ENCODE data around the gene SLC7A7. TPM values are rescaled to one million over a fixed set of nuclear protein-coding genes. Genes with fewer than 3 reads are reported as not detected.
"Not testable (repeated sequence)": the region's sequence is repeated elsewhere in the genome, so short reads cannot be mapped to it uniquely, and the experiment has no call there.

The SLC7A7 gene
- total and polyA plus RNA-seq, 4 donors, result 28.0 to 113 (median 48.2) TPM

DNA sequence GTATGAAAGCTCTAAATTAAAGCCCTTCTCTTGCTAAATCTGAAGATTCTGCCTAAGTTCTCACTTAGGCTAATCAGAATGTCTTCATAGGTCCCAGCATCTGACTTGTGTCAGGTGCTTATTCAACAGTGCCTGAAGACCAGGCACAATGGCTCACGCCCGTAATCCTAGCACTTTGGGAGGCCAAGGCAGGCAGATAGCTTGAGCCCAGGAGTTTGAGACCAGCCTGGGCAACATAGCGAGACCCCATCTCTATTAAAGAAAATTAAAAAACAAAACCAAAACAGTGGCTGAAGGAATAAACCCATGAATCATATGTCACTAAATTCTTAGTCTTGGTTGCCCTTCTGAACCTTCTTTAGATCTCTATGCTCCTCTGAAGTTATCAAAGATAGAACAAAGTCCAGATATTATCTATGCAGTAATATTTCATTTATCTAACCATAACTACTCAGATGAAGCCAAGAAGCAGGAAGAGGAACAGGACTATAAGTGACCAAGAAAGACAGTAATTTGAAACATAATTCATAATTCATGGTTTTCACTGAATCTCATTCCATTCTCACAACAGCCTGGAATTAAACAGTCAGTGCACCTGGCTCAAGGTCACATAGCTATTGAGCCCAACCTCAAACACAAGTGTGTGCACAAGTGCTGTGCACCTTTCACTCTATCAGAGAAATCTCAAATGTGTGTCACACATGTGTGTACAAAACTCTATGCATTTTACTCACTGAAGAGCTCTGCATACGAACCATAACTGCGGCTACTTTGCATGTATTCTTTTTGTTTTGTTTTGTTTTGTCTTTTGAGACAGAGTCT is 6.6 kb downstream of the SLC7A7 start:
- no peak for DNase-seq
- WGBS, 2 donors, result 90 to 98% methylated on average over 5 of the region's 5 CpGs
- H3K4me3 ChIP-seq, result no peak overlapping the region
- peaks cover 0 to 1% (median 0%) of the 10 kb centered on the region in 4 donors for H3K36me3 ChIP-seq (ENCODE audit: control insufficient read depth in 4 of 4, insufficient read depth in 4 of 4, low read length in 4 of 4)
- TF ChIP-seq, protein P1, sequence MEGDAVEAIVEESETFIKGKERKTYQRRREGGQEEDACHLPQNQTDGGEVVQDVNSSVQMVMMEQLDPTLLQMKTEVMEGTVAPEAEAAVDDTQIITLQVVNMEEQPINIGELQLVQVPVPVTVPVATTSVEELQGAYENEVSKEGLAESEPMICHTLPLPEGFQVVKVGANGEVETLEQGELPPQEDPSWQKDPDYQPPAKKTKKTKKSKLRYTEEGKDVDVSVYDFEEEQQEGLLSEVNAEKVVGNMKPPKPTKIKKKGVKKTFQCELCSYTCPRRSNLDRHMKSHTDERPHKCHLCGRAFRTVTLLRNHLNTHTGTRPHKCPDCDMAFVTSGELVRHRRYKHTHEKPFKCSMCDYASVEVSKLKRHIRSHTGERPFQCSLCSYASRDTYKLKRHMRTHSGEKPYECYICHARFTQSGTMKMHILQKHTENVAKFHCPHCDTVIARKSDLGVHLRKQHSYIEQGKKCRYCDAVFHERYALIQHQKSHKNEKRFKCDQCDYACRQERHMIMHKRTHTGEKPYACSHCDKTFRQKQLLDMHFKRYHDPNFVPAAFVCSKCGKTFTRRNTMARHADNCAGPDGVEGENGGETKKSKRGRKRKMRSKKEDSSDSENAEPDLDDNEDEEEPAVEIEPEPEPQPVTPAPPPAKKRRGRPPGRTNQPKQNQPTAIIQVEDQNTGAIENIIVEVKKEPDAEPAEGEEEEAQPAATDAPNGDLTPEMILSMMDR (IDR thresholded peaks at IDR 0.05; ENCODE audit: control extremely low read depth, extremely low read depth), result no peak
- H3K9me3 ChIP-seq (ENCODE audit: control insufficient read depth in 4 of 4, insufficient read depth in 3 of 4, low read length in 3 of 4), result no peaks in the 10 kb centered on the region
- no peak overlapping the region for H3K9ac ChIP-seq (ENCODE audit: insufficient read depth in 1 of 2, low read length in 2 of 2)
- H3K4me1 ChIP-seq (ENCODE audit: control insufficient read depth in 5 of 5, insufficient read depth in 5 of 5, low read length in 5 of 5), result no peaks in the 10 kb centered on the region
- H3K27ac ChIP-seq (ENCODE audit: low read depth in 1 of 2, low read length in 1 of 2), result no peak overlapping the region
- ATAC-seq (ENCODE audit: insufficient read depth, low FRiP score), result no peak
- no peaks in the 10 kb centered on the region for H3K27me3 ChIP-seq (ENCODE audit: control insufficient read depth in 3 of 3, insufficient read depth in 3 of 3, low read length in 2 of 3)

DNA sequence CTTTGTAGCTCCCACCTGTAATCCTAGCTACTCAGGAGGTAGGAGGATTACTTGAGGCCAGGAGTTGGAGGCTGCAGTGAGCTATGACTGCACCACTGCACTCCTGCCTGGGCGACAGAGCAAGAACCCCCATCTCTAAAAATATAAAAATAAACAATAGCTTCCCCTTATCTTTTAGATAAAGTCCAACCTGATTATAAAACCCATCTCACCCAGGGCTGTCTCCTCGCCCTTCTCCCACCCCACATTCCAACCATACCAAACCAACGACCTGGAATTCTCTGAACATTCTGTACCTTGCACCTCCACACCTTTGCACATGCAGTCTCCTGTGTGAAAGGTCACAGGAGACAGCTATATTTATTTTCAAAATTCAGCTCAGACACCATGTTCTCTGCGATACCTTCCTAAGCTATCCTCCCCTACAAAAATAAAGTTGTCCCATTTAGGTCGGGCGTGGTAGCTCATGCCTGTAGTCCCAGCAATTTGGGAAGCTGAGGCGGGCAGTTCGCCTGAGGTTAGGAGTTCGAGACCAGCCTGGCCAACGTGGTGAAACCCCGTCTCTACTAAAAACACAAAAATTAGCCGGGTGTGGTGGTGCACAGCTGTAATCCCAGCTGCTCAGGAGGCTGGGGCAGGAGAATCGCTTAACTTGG is 7.7 kb downstream of the SLC7A7 start:
- H3K9ac ChIP-seq (ENCODE audit: insufficient read depth in 1 of 2, low read length in 2 of 2), result no peak overlapping the region
- H3K4me3 ChIP-seq, result no peak overlapping the region
- ATAC-seq (ENCODE audit: insufficient read depth, low FRiP score) (no peak), DNase-seq (no peak)
- peaks cover 0 to 2% (median 0%) of the 10 kb centered on the region in 5 donors for H3K4me1 ChIP-seq (ENCODE audit: control insufficient read depth in 5 of 5, insufficient read depth in 5 of 5, low read length in 5 of 5)
- no peaks in the 10 kb centered on the region for H3K9me3 ChIP-seq (ENCODE audit: control insufficient read depth in 4 of 4, insufficient read depth in 3 of 4, low read length in 3 of 4)
- TF ChIP-seq, protein P1 (IDR thresholded peaks at IDR 0.05; ENCODE audit: control extremely low read depth, extremely low read depth), result no peak
- H3K27me3 ChIP-seq (ENCODE audit: control insufficient read depth in 3 of 3, insufficient read depth in 3 of 3, low read length in 2 of 3), result no peaks in the 10 kb centered on the region
- H3K27ac ChIP-seq (ENCODE audit: low read depth in 1 of 2, low read length in 1 of 2), result no peak overlapping the region
- 75 to 84% methylated on average over 13 of the region's 13 CpGs for WGBS, 2 donors
- peaks cover 0 to 1% (median 0%) of the 10 kb centered on the region in 4 donors for H3K36me3 ChIP-seq (ENCODE audit: control insufficient read depth in 4 of 4, insufficient read depth in 4 of 4, low read length in 4 of 4)

DNA sequence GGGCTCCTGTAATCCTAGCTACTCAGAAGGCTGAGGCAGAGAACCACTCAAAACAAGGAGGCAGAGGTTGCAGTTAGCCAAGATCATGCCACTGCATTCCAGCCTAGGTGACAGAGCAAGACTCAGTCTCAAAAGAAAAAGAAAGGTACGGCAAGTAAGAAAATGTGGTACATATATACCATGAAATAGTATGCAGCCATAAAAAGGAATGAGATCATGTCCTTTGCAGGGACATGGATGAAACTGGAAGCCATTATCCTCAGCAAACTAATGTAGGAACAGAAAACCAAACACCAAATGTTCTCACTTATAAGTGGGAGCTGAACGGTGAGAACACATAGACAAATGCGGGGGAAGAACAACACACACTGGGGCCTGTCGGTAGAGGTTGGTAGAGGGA is 10.0 kb downstream of the SLC7A7 start:
- H3K27ac ChIP-seq (ENCODE audit: low read depth in 1 of 2, low read length in 1 of 2); H3K9ac ChIP-seq (ENCODE audit: insufficient read depth in 1 of 2, low read length in 2 of 2); ATAC-seq (ENCODE audit: insufficient read depth, low FRiP score); H3K27me3 ChIP-seq (ENCODE audit: control insufficient read depth in 3 of 3, insufficient read depth in 3 of 3, low read length in 2 of 3); H3K36me3 ChIP-seq (ENCODE audit: control insufficient read depth in 4 of 4, insufficient read depth in 4 of 4, low read length in 4 of 4); H3K4me1 ChIP-seq (ENCODE audit: control insufficient read depth in 5 of 5, insufficient read depth in 5 of 5, low read length in 5 of 5); H3K9me3 ChIP-seq (ENCODE audit: control insufficient read depth in 4 of 4, insufficient read depth in 3 of 4, low read length in 3 of 4); DNase-seq; H3K4me3 ChIP-seq: not testable (repeated sequence)
- 89 to 95% methylated on average over 4 of the region's 4 CpGs for WGBS, 2 donors

DNA sequence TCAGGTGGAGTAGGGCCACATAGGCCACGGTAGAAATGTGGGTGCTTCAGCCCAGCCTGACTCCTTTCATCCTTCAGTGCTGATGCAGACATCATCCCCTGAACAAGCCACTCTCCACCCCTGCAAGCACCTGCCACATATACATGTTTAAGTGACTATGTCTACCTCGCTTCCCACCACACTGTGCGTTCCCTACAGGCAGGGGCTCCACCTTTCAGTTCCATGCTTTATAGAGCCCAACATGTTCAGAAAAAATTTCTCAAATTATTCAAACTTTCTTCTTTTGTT is 11.6 kb downstream of the SLC7A7 start:
- no peak for DNase-seq

More for the DNA sequence above, 11.6 kb downstream of the SLC7A7 start:
- Histone ChIP-seq H3K4me3 (no peak overlapping the region), H3K9ac (ENCODE audit: insufficient read depth in 1 of 2, low read length in 2 of 2) (no peak overlapping the region), H3K4me1 (ENCODE audit: control insufficient read depth in 5 of 5, insufficient read depth in 5 of 5, low read length in 5 of 5) (peaks cover 0 to 2% (median 0%) of the 10 kb centered on the region in 5 donors), H3K9me3 (ENCODE audit: control insufficient read depth in 4 of 4, insufficient read depth in 3 of 4, low read length in 3 of 4) (no peaks in the 10 kb centered on the region), H3K36me3 (ENCODE audit: control insufficient read depth in 4 of 4, insufficient read depth in 4 of 4, low read length in 4 of 4) (no peaks in the 10 kb centered on the region), H3K27me3 (ENCODE audit: control insufficient read depth in 3 of 3, insufficient read depth in 3 of 3, low read length in 2 of 3) (no peaks in the 10 kb centered on the region), H3K27ac (ENCODE audit: low read depth in 1 of 2, low read length in 1 of 2) (peak overlapping the region in 1 of 2 donors; percentile 41)
- WGBS, 2 donors, result 93 to 94% methylated on average over 3 of the region's 3 CpGs
- TF ChIP-seq, protein P1 (IDR thresholded peaks at IDR 0.05; ENCODE audit: control extremely low read depth, extremely low read depth), result no peak
- ATAC-seq (ENCODE audit: insufficient read depth, low FRiP score), result no peak

All from lung (tissue), 12 donors.